HCT116 (cell line): ENCODE results near the gene HCN1. TPM values are rescaled to one million over a fixed set of nuclear protein-coding genes. Genes with fewer than 3 reads are reported as not detected.

ENCODE experiments used
- ATAC-seq: fragments of 200-7000 bp; cut with Tn5 transposase; 2 replicates; pipeline ENCODE4 v1.9.1; 2020; ENCODE audit warnings: mild to moderate bottlenecking, moderate library complexity
- BruUV-seq: library from RNA; stranded (reverse); fragments of 400-500 nt; replicated peaks from 2 replicates; lab custom pipeline; 2021; lab: Mats Ljungman, UMichigan
- CTCF ChIA-PET: fragments of 300-600 bp; sonication (Branson Sonifier 250); formaldehyde crosslinking; loops from one replicate; lab custom pipeline; 2021; ENCODE audit warnings: antibody characterized with exemption; lab: Charles Lee
- POLR2A ChIA-PET: fragments of 300-600, 350-600 bp; sonication (Branson Sonifier 250); formaldehyde crosslinking; loops from one replicate; lab custom pipeline; 2021; ENCODE audit warnings: antibody characterized with exemption; lab: Charles Lee
- RAD21 ChIA-PET, 2 experiments: fragments of 300-600 bp; sonication (Branson Sonifier 250); formaldehyde crosslinking; loops; one replicate each; lab custom pipeline; 2023; ENCODE audit warnings: low total read pairs in 2 of 2; ENCODE audit not compliant: uncharacterized antibody in 2 of 2, unreplicated experiment in 2 of 2, low non-redundant PET in 1 of 2; lab: Charles Lee
- DNase-seq: peaks from one replicate; pipeline ENCODE4 v3.0.0-alpha.2; 2010; ENCODE audit warnings: low read depth, low spot score
- H2AFZ ChIP-seq: fragments of 200-600 bp; shearing (Covaris generic), sonication (generic); 2 replicates; pipeline ENCODE4 v1.6.1; 2017; ENCODE audit warnings: low read depth, mixed run types, mixed read lengths, antibody characterized with exemption, low read length; ENCODE audit not compliant: poor library complexity, severe bottlenecking
- H3K27ac ChIP-seq: 2 replicates; pipeline ENCODE4 v1.5.1; 2012; ENCODE audit warnings: low read depth, low read length
- H3K27me3 ChIP-seq: fragments of 200-600 bp; sonication (generic); 2 replicates; pipeline ENCODE4 v1.6.1; 2016; ENCODE audit warnings: mixed run types, low read length, mixed read lengths; ENCODE audit not compliant: insufficient read depth
- H3K36me3 ChIP-seq, 2 experiments: fragments of 200-500 bp in 1 of 2; fragments of 200-600 bp in 1 of 2; sonication (Bioruptor generic) in 1 of 2; sonication (generic) in 1 of 2; 2 replicates each; pipeline versions ENCODE4 v1.5.1 to v1.6.1; 2014 to 2016; ENCODE audit warnings: low read length in 2 of 2, inconsistent platforms in 1 of 2, mixed read lengths in 1 of 2, mixed run types in 1 of 2; ENCODE audit not compliant: insufficient read depth in 2 of 2, control insufficient read depth in 1 of 2
- H3K4me1 ChIP-seq, 2 experiments: fragments of 200-600 bp in 1 of 2; sonication (generic) in 1 of 2; 2 replicates each; pipeline versions ENCODE4 v1.5.1 to v1.6.1; 2012 to 2017; ENCODE audit warnings: low read length in 2 of 2, inconsistent platforms in 1 of 2, mild to moderate bottlenecking in 1 of 2, mixed read lengths in 1 of 2, mixed run types in 1 of 2, moderate library complexity in 1 of 2; ENCODE audit not compliant: insufficient read depth in 2 of 2, control insufficient read depth in 1 of 2
- H3K4me2 ChIP-seq: fragments of 200-600 bp; sonication (generic); 2 replicates; pipeline ENCODE4 v1.6.1; 2017; ENCODE audit warnings: mixed run types, low read length, mixed read lengths
- H3K4me3 ChIP-seq, 2 experiments: fragments of 200-600 bp in 1 of 2; sonication (generic) in 1 of 2; replicated peaks in 1 of 2; 2 replicates each; pipeline ENCODE4 v1.5.1; 2011 to 2016; ENCODE audit warnings: low read length in 2 of 2, control low read depth in 1 of 2, low read depth in 1 of 2, mild to moderate bottlenecking in 1 of 2, mixed read lengths in 1 of 2, mixed run types in 1 of 2
- H3K79me2 ChIP-seq: fragments of 200-600 bp; sonication (generic); 2 replicates; pipeline ENCODE4 v1.6.1; 2017; ENCODE audit warnings: mild to moderate bottlenecking, mixed run types, low read length, moderate library complexity, mixed read lengths; ENCODE audit not compliant: insufficient read depth
- H3K9ac ChIP-seq: fragments of 200-600 bp; sonication (generic); 2 replicates; pipeline ENCODE4 v1.6.1; 2016; ENCODE audit warnings: low read length, mixed read lengths
- H3K9me2 ChIP-seq: fragments of 200-600 bp; sonication (generic), shearing (Covaris generic); 2 replicates; pipeline ENCODE4 v1.6.1; 2017; ENCODE audit warnings: mixed run types, mild to moderate bottlenecking, moderate library complexity; ENCODE audit not compliant: insufficient read depth
- H3K9me3 ChIP-seq, 2 experiments: fragments of 200-500 bp in 1 of 2; fragments of 200-600 bp in 1 of 2; sonication (Bioruptor generic) in 1 of 2; sonication (generic) in 1 of 2; 2 replicates each; pipeline ENCODE4 v1.6.1; 2014 to 2017; ENCODE audit warnings: low read length in 2 of 2, mixed read lengths in 2 of 2, inconsistent platforms in 1 of 2, low read depth in 1 of 2, mild to moderate bottlenecking in 1 of 2, mixed run types in 1 of 2, moderate library complexity in 1 of 2; ENCODE audit not compliant: control insufficient read depth in 1 of 2, insufficient read depth in 1 of 2
- H4K20me1 ChIP-seq: fragments of 200-600 bp; sonication (generic), shearing (Covaris generic); 2 replicates; pipeline ENCODE4 v1.6.1; 2017; ENCODE audit warnings: mixed run types, mild to moderate bottlenecking, moderate library complexity; ENCODE audit not compliant: insufficient read depth
- CEBPB ChIP-seq: IDR thresholded peaks from 2 replicates; pipeline ENCODE4 v1.6.1; 2012; ENCODE audit warnings: low read depth
- CTCF ChIP-seq, 3 experiments: fragments of 200-600 bp in 1 of 3; sonication (generic) in 1 of 3; IDR thresholded peaks in 2 of 3; conservative IDR thresholded peaks in 1 of 3; 2 replicates each; pipeline ENCODE4 v1.5.1; 2012 to 2017; ENCODE audit warnings: low read depth in 2 of 3, low read length in 2 of 3, antibody characterized with exemption in 1 of 3, borderline replicate concordance in 1 of 3, control low read depth in 1 of 3, mild to moderate bottlenecking in 1 of 3, mixed read lengths in 1 of 3, mixed run types in 1 of 3, moderate library complexity in 1 of 3; ENCODE audit not compliant: insufficient read depth in 1 of 3
- ELF1 ChIP-seq: IDR thresholded peaks from 2 replicates; pipeline ENCODE4 v1.6.1; 2012; ENCODE audit warnings: low read depth, borderline replicate concordance
- EZH2 ChIP-seq: fragments of 200-600 bp; sonication (generic); IDR thresholded peaks from 2 replicates; pipeline ENCODE4 v1.6.1; 2017; ENCODE audit warnings: antibody characterized with exemption, mixed run types
- JUND ChIP-seq: IDR thresholded peaks from 2 replicates; pipeline ENCODE4 v1.6.1; 2012
- REST ChIP-seq: IDR thresholded peaks from 2 replicates; pipeline ENCODE4 v1.6.1; 2012; ENCODE audit warnings: low read depth
- SRF ChIP-seq: IDR thresholded peaks from 2 replicates; pipeline ENCODE4 v1.6.1; 2012; ENCODE audit warnings: low read depth
- TCF7L2 ChIP-seq: IDR thresholded peaks from 2 replicates; pipeline ENCODE4 v1.7.0; 2011; ENCODE audit warnings: borderline replicate concordance, inconsistent platforms; ENCODE audit not compliant: insufficient read depth, insufficient read length; ENCODE audit errors: extremely low read depth
- YY1 ChIP-seq: IDR thresholded peaks from 2 replicates; pipeline ENCODE4 v1.6.1; 2011; ENCODE audit warnings: low read length, low read depth, moderate library complexity, mild to moderate bottlenecking; ENCODE audit not compliant: insufficient replicate concordance; ENCODE audit errors: extremely low read depth
- ZFX ChIP-seq: fragments of 450-650 bp; IDR thresholded peaks from 2 replicates; pipeline ENCODE4 v1.6.1; 2017
- ZNF274 ChIP-seq: fragments of 200-500 bp; sonication (Bioruptor generic); IDR thresholded peaks from 2 replicates; pipeline ENCODE4 v1.6.1; 2014; ENCODE audit warnings: mild to moderate bottlenecking, low read depth, low read length, inconsistent platforms
- intact Hi-C: fragments of 100-400 bp; cut with micrococcal nuclease; formaldehyde crosslinking; loops from 2 replicates; pipeline ENCODE4 v1.10.0; 2022
- total RNA-seq: library from RNA; stranded (reverse); gene quantifications from one replicate; pipeline ENCODE4 v1.2.1, GENCODE V29; 2021; ENCODE audit not compliant: unreplicated experiment

The HCN1 gene
- total RNA-seq, 1 experiment from 2014 or later, result 0.10 TPM

- H3K9ac ChIP-seq, result no peak overlapping the region
- no peaks in the 10 kb centered on the region for H3K9me3 ChIP-seq
- H3K4me1 ChIP-seq, result 0 out of 4 replicates have a peak, but pooled peaks cover 0 to 3% of the 10 kb centered on the region in 2 experiments
- DNase-seq (no peak), ATAC-seq (no peak)
- H2AFZ ChIP-seq, result no peak overlapping the region
- H3K27ac ChIP-seq, result no peak overlapping the region
- intact Hi-C loops, result no loop called here
- no TSS peak for BruUV-seq
- no peaks in the 10 kb centered on the region for H3K9me2 ChIP-seq
- no peaks in the 10 kb centered on the region for H3K27me3 ChIP-seq
- H3K4me3 ChIP-seq, result no peak overlapping the region
- no peak for TF ChIP-seq TCF7L2
- no peak for TF ChIP-seq JUND
- TF ChIP-seq ELF1, result no peak
- no peak for TF ChIP-seq CTCF (IDR thresholded peaks at IDR 0.05 in 2 of 3, conservative IDR thresholded peaks at IDR 0.05 in 1 of 3; ENCODE audit: borderline replicate concordance in 1 of 3, insufficient read depth in 1 of 3, low read depth in 2 of 3, low read length in 2 of 3)
- no peak for TF ChIP-seq CEBPB
- no peak for TF ChIP-seq SRF
- no peak for TF ChIP-seq EZH2
- no peak for TF ChIP-seq YY1
- no peak for TF ChIP-seq ZFX
- ChIA-PET RAD21 (no interaction called here), CTCF (no interaction called here), POLR2A (no interaction called here)
- H4K20me1 ChIP-seq, result no peaks in the 10 kb centered on the region
- no peaks in the 10 kb centered on the region for H3K36me3 ChIP-seq
- H3K79me2 ChIP-seq, result no peaks in the 10 kb centered on the region
- no peak overlapping the region for H3K4me2 ChIP-seq
These were observed 44.9 kb upstream of the HCN1 start for GRCh38 chr5:45741110-45741509.

- RAD21 ChIA-PET, result no interaction called here
- H3K36me3 ChIP-seq, result no peaks in the 10 kb centered on the region
- BruUV-seq, result no TSS peak
- POLR2A ChIA-PET, result no interaction called here
- H3K4me1 ChIP-seq, result 0 out of 4 replicates have a peak, but pooled peaks cover 0 to 3% of the 10 kb centered on the region in 2 experiments
- ATAC-seq (no peak), DNase-seq (no peak)
- H3K79me2 ChIP-seq, result no peaks in the 10 kb centered on the region
- H3K9me3 ChIP-seq, result no peaks in the 10 kb centered on the region
- H3K4me3 ChIP-seq, result no peak overlapping the region
- H3K27ac ChIP-seq, result no peak overlapping the region
- H3K27me3 ChIP-seq, result no peaks in the 10 kb centered on the region
- H3K9ac ChIP-seq, result no peak overlapping the region
- CTCF ChIA-PET, result no interaction called here
- H2AFZ ChIP-seq, result no peak overlapping the region
- no peak overlapping the region for H3K4me2 ChIP-seq
- no peaks in the 10 kb centered on the region for H3K9me2 ChIP-seq
- TF ChIP-seq ZNF274 (no peak), REST (no peak), TCF7L2 (no peak), ELF1 (no peak)
- intact Hi-C loops, result no loop called here
- H4K20me1 ChIP-seq, result no peaks in the 10 kb centered on the region
These were observed 41.0 kb upstream of the HCN1 start for GRCh38 chr5:45737153-45737552.
